ENCODE results near the gene TARM1.
"Not testable (repeated sequence)": the region's sequence is repeated elsewhere in the genome, so short reads cannot be mapped to it uniquely, and the experiment has no call there.

TARM1 gene

DNA sequence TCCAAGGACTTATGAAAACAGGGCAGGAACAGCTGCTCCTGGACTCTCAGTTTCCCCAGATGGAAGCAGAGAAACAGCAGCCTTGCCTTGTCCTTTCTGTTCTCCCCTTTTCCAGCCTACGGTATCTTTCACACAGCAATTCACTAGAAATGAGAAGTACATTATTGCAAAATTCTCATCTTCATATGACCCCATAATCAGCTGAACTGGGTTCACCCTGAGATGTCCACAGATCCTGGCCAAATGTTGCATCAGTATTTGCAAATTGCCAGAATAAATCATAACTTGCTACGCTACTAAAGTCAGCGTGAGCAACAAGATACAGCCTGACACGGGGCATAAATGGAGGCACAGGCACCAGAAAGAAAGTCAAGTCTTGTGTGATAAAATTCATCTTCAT lies 33.5 kb downstream of the TARM1 start:
- TF ChIP-seq, protein P1, sequence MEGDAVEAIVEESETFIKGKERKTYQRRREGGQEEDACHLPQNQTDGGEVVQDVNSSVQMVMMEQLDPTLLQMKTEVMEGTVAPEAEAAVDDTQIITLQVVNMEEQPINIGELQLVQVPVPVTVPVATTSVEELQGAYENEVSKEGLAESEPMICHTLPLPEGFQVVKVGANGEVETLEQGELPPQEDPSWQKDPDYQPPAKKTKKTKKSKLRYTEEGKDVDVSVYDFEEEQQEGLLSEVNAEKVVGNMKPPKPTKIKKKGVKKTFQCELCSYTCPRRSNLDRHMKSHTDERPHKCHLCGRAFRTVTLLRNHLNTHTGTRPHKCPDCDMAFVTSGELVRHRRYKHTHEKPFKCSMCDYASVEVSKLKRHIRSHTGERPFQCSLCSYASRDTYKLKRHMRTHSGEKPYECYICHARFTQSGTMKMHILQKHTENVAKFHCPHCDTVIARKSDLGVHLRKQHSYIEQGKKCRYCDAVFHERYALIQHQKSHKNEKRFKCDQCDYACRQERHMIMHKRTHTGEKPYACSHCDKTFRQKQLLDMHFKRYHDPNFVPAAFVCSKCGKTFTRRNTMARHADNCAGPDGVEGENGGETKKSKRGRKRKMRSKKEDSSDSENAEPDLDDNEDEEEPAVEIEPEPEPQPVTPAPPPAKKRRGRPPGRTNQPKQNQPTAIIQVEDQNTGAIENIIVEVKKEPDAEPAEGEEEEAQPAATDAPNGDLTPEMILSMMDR (IDR thresholded peaks at IDR 0.05; ENCODE audit: low read length, missing control alignments) = no peak
- no peak for DNase-seq (ENCODE audit: low read depth)
- H3K4me3 ChIP-seq (replicated peaks; ENCODE audit: low read depth, low read length) = no peak overlapping the region

DNA sequence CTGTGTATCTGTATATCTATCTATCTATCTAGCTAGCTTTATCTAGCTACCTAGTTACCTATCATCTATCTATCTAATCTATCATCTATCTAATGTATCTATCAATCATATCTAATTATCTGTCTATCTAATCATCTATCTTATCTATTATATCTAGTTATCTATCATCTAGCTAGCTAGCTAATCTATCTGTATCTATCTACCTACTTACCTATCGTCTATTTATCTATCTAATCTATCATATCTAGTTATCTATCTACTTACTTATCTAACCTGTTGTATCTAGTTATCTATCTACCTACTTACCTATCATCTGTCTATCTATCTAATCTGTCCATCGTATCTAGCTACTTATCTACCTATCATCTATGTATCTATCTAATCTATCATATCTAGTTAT lies 35.4 kb downstream of the TARM1 start:
- DNase-seq (ENCODE audit: low read depth) = no peak
- no peak overlapping the region for H3K4me3 ChIP-seq (replicated peaks; ENCODE audit: low read depth, low read length)
- TF ChIP-seq, protein P1 (IDR thresholded peaks at IDR 0.05; ENCODE audit: low read length, missing control alignments) = no peak

DNA sequence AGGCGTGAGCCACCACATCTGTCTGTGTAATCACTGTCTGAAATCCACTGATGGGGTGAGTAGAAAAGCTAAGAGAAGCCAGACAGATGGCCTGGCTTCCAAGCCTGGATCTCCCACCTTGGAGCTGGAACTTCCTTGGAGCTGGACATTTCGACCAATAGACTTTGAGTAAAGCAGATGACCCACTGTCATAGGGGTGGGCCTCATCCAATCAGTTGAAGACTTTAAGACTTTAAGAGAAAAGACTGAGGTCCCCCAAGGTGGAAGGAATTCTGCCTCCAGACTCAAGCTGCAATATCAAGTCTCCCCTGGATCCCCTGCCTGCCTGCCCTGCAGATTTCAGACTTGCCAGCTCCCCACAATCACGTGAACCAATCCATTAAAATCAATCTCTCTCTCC lies 38.2 kb downstream of the TARM1 start:
- TF ChIP-seq, protein P1 (IDR thresholded peaks at IDR 0.05; ENCODE audit: low read length, missing control alignments) = no peak
- DNase-seq (ENCODE audit: low read depth) = no peak
- no peak overlapping the region for H3K4me3 ChIP-seq (replicated peaks; ENCODE audit: low read depth, low read length)

DNA sequence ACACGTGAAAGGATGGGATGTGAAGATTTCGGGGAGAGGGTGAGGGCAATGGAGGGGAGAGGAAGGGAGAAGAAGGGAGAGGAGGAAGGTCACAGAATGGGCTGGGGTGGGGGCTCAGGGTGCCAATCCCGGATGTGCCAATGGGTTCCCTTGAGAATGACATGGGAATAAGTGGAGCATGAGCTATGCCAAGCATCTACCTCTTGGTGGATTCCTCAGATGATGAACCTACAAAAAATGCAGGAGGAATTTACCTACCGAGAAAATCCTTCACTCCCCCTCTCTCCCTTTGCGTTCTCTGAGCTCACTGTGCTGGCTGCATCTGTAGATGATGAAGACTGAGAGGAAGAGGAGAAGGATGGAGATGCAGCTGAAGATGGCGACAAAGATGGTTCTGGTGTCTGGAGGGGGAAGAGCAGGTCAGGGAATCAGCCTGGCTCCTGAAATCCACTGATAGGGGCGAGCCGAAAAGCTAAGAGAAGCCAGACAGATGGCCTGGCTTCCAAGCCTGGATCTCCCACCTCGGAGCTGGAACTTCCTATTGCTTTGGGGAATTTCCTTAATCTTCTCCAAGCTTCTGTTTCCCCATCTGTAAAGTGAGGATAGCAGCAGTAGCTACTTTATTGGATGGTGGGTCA lies 39.1 kb downstream of the TARM1 start:
- DNase-seq (ENCODE audit: low read depth) = no peak
- no peak overlapping the region for H3K4me3 ChIP-seq (replicated peaks; ENCODE audit: low read depth, low read length)
- TF ChIP-seq, protein P1 (IDR thresholded peaks at IDR 0.05; ENCODE audit: low read length, missing control alignments) = no peak

DNA sequence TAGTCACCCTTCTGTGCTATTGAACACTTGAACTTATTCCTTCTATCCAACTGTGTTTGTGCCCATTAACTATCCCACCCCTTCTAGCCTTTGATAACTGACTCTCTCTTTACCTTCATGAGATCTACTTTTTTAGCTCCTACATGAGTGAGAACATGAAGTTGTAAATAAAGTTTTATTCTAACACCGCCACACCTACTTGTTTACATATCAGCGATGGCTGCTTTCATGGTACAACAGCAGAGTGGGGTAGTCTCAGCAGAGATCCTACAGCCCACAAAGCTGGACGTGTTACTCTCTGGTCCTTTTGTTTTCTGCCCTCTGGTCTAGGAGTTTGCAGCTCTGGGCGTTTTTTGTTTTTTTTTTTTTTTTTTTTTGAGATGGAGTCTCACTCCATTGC lies 41.2 kb downstream of the TARM1 start:
- DNase-seq (ENCODE audit: low read depth) = no peak
- H3K4me3 ChIP-seq (replicated peaks; ENCODE audit: low read depth, low read length) = no peak overlapping the region
- TF ChIP-seq, protein P1 (IDR thresholded peaks at IDR 0.05; ENCODE audit: low read length, missing control alignments) = no peak

DNA sequence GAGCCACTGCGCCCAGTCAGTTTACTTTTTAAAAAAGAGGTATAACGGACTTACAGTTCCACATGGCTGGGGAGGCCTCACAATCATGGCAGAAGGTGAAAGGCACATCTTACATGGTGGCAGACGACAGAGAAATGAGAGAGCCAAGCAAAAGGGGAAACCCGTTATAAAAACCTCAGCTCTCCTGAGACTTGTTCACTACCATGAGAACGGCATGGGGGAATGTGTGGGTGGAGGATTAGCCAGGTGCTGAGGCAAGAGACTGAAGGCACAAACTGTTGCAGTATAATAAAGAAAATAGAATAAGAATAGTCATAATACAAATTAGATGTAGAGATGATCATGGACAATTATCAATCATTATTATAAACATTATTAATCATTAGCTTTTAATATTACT lies 44.6 kb downstream of the TARM1 start:
- DNase-seq (ENCODE audit: low read depth) = not testable (repeated sequence)

DNA sequence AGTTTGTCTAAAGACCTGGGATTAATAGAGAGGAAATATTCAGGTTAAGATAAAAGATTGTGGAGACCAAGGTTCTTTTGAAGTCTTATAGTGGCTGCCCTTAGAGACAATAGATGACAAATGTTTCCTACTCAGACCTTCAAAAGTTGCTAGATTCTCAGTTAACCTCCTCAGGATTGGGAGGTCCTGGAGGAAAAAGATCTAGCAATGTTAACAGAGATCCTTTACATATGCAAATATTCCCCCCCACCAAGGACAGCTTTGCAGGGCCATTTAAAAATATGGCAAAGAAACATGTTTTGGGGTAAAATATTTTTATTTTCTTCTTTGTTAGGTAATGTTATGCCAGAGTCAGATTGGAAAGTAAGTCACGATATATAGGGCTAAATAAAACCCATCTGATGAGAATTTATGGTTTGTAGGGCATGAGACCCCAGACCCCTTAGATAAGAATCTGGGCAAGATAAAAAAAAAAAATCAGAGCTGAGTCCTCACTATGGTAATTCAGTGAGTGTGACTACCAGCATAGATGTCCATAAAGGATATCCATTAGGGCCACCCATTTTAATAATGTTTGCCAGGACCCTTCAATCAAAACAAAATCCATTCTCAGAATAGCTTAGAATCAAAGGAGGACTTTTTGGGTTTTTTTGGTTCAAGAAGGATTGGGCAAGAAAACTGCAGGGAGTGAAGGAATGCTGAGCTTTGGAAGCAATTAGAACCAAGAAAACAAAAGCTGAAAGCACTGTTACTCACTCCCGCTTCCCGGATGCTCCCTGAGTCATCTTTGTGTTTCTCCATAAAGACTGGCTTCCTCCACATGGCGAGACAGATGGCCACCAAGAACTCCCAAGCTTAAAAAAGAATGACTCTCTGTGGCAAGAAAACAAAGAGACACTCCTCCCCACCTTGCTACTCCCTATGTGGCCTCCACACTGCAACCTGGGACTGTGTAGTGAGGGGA lies 45.7 kb downstream of the TARM1 start:
- TF ChIP-seq, protein P1 (IDR thresholded peaks at IDR 0.05; ENCODE audit: low read length, missing control alignments) = no peak
- no peak overlapping the region for H3K4me3 ChIP-seq (replicated peaks; ENCODE audit: low read depth, low read length)
- peak; percentile 92 for DNase-seq (ENCODE audit: low read depth)

More for the DNA sequence above, 44.6 kb downstream of the TARM1 start:
- not testable (repeated sequence) for H3K4me3 ChIP-seq (replicated peaks; ENCODE audit: low read depth, low read length)
